Peyer's patch (tissue), 4 donors: ENCODE measurements around the gene KHDC4. TPM values are rescaled to one million over a fixed set of nuclear protein-coding genes. Genes with fewer than 3 reads are reported as not detected.
A peak's percentile ranks its signal among the peaks of the same experiment; 100 is the strongest.

Experiments used
- DNase-seq, 3 donors: peaks; one replicate each; pipeline ENCODE4 v3.0.0-alpha.2; 2017 to 2019
- H3K27ac ChIP-seq, 4 donors: fragments of 200-600 bp; sonication (generic); one replicate each; pipeline ENCODE4 v1.5.1; 2016 to 2019
- H3K27me3 ChIP-seq, 2 donors: fragments of 200-600 bp; sonication (generic); one replicate each; pipeline ENCODE4 v1.5.1; 2019
- H3K36me3 ChIP-seq, 3 donors: fragments of 200-600 bp; sonication (generic); one replicate each; pipeline ENCODE4 v1.5.1; 2016 to 2019
- H3K4me1 ChIP-seq, 4 donors: fragments of 200-600 bp; sonication (generic); one replicate each; pipeline ENCODE4 v1.5.1; 2016 to 2019
- H3K4me3 ChIP-seq, 4 donors: fragments of 200-600 bp; sonication (generic); 1 replicate in 3 of 4; 2 replicates in 1 of 4; pipeline ENCODE4 v1.5.1; 2016 to 2019; ENCODE audit warnings: mild to moderate bottlenecking in 1 of 4
- H3K9me3 ChIP-seq, 4 donors: fragments of 200-600 bp; sonication (generic); one replicate each; pipeline ENCODE4 v1.5.1; 2016 to 2019; ENCODE audit warnings: mild to moderate bottlenecking in 1 of 4
- CTCF ChIP-seq, 6 experiments: fragments of 450-650 bp in 4 of 6; fragments of 200-600 bp in 2 of 6; sonication (generic) in 1 of 6; IDR thresholded peaks; one replicate each; pipeline ENCODE4 v1.5.1; 2017 to 2019; ENCODE audit warnings: antibody characterized with exemption in 6 of 6, mild to moderate bottlenecking in 3 of 6, moderate library complexity in 1 of 6
- POLR2A ChIP-seq, 2 donors: fragments of 450-650 bp; IDR thresholded peaks; one replicate each; pipeline ENCODE4 v1.5.1; 2017; ENCODE audit warnings: antibody characterized with exemption in 2 of 2, mild to moderate bottlenecking in 2 of 2, moderate library complexity in 2 of 2
- total RNA-seq, 4 donors: library from RNA; depleted of rRNA; stranded (reverse); fragments of >200 nt; gene quantifications; one replicate each; pipeline ENCODE4 v1.1.0, GENCODE V29; 2016

Gene KHDC4
- total RNA-seq, 4 donors from 2014 or later: 71.5 to 146 (median 96.4) TPM

- Histone ChIP-seq H3K27ac (peak overlapping the region; percentile 90 to 99 (median 97)), H3K27me3 (no peaks in the 10 kb centered on the region), H3K36me3 (no peaks in the 10 kb centered on the region), H3K4me1 (peaks cover 5 to 69% (median 31%) of the 10 kb centered on the region in 4 donors), H3K4me3 (peak overlapping the region; percentile 77 to 99 (median 94)), H3K9me3 (no peaks in the 10 kb centered on the region)
- DNase-seq: peak in 1 of 3 donors; percentile 51
- no peak for TF ChIP-seq CTCF (IDR thresholded peaks at IDR 0.05)
- TF ChIP-seq POLR2A (IDR thresholded peaks at IDR 0.05): no peak
These were observed 45.6 kb upstream of the KHDC4 start for GRCh38 chr1:155979597-155980343.

- Histone ChIP-seq H3K27me3 (no peaks in the 10 kb centered on the region), H3K4me1 (peaks cover 5 to 74% (median 35%) of the 10 kb centered on the region in 4 donors), H3K4me3 (peak overlapping the region; percentile 77 to 99 (median 94)), H3K36me3 (no peaks in the 10 kb centered on the region), H3K27ac (peak overlapping the region; percentile 90 to 99 (median 97)), H3K9me3 (no peaks in the 10 kb centered on the region)
- TF ChIP-seq POLR2A (IDR thresholded peaks at IDR 0.05): peak in 1 of 2 donors; percentile 12
- no peak for TF ChIP-seq CTCF (IDR thresholded peaks at IDR 0.05)
- no peak for DNase-seq
These were observed 44.8 kb upstream of the KHDC4 start for GRCh38 chr1:155978973-155979429.

GRCh38 chr1:155978325-155978972, 44.2 kb upstream of the KHDC4 start, which contains the start of gene ARHGEF2:
ARHGEF2 (minus strand) TSS chr1:155978547; CDS start chr1:155978427, 120 bp downstream.
- peak; percentile 84 to 95 (median 95) for DNase-seq
- Histone ChIP-seq H3K27ac (peak within 1 kb of the TSS; percentile 90 to 99 (median 97)), H3K36me3 (no peaks in the 10 kb centered on the region), H3K27me3 (no peaks in the 10 kb centered on the region), H3K4me1 (peaks cover 5 to 74% (median 37%) of the 10 kb centered on the region in 4 donors), H3K4me3 (peak within 1 kb of the TSS; percentile 77 to 99 (median 94)), H3K9me3 (no peaks in the 10 kb centered on the region)
- TF ChIP-seq POLR2A (IDR thresholded peaks at IDR 0.05) (peak; percentile 36 to 47), CTCF (IDR thresholded peaks at IDR 0.05) (no peak)

- Histone ChIP-seq H3K4me1 (peaks cover 5 to 76% (median 37%) of the 10 kb centered on the region in 4 donors), H3K27me3 (no peaks in the 10 kb centered on the region), H3K9me3 (no peaks in the 10 kb centered on the region), H3K4me3 (peak overlapping the region; percentile 77 to 99 (median 94)), H3K36me3 (no peaks in the 10 kb centered on the region), H3K27ac (peak overlapping the region; percentile 90 to 99 (median 97))
- TF ChIP-seq POLR2A (IDR thresholded peaks at IDR 0.05) (no peak), CTCF (IDR thresholded peaks at IDR 0.05) (no peak)
- DNase-seq: peak in 2 of 3 donors; percentile 64 to 70
These were observed 43.6 kb upstream of the KHDC4 start for GRCh38 chr1:155977690-155978324.

- no peaks in the 10 kb centered on the region for H3K36me3 ChIP-seq
- H3K9me3 ChIP-seq: no peaks in the 10 kb centered on the region
- no peak for DNase-seq
- H3K27me3 ChIP-seq: no peaks in the 10 kb centered on the region
- no peak for TF ChIP-seq CTCF (IDR thresholded peaks at IDR 0.05)
- no peak for TF ChIP-seq POLR2A (IDR thresholded peaks at IDR 0.05)
- H3K4me3 ChIP-seq: peak overlapping the region; percentile 77 to 99 (median 94)
- peaks cover 5 to 83% (median 40%) of the 10 kb centered on the region in 4 donors for H3K4me1 ChIP-seq
- peak overlapping the region; percentile 90 to 99 (median 97) for H3K27ac ChIP-seq
These were observed 42.9 kb upstream of the KHDC4 start for GRCh38 chr1:155976913-155977689.
